Measurements from ENCODE around the gene GNA12.

- TF ChIP-seq CTCF (IDR thresholded peaks at IDR 0.05; ENCODE audit: low read depth, low read length, missing input control) (no peak), RAD21 (IDR thresholded peaks at IDR 0.05) (no peak), EGR1 (IDR thresholded peaks at IDR 0.05; ENCODE audit: low read depth in 2 of 2) (no peak), TAF1 (conservative IDR thresholded peaks at IDR 0.05) (no peak), MAX (IDR thresholded peaks at IDR 0.05) (no peak), GABPA (IDR thresholded peaks at IDR 0.05 in 1 of 2, conservative IDR thresholded peaks at IDR 0.05 in 1 of 2) (no peak), SP1 (IDR thresholded peaks at IDR 0.05) (no peak), JUND (IDR thresholded peaks at IDR 0.05) (no peak), REST (IDR thresholded peaks at IDR 0.05) (no peak), ZBTB33 (IDR thresholded peaks at IDR 0.05) (no peak), HNF4A (conservative IDR thresholded peaks at IDR 0.05) (no peak)
Measured at GRCh38 chr7:2680256-2680655, 163.9 kb downstream of the GNA12 start.

Measured in liver (tissue), 3 donors.